Transverse colon (tissue), 4 donors: ENCODE measurements around the gene DNAL4.

Source experiments
- POLR2A ChIP-seq: fragments of 450-650 bp; IDR thresholded peaks from one replicate; pipeline ENCODE4 v1.6.1; 2016; ENCODE audit warnings: antibody characterized with exemption, mild to moderate bottlenecking, moderate library complexity
- POLR2AphosphoS5 ChIP-seq, 3 donors: sonication (generic); formaldehyde crosslinking; IDR thresholded peaks; one replicate each; pipeline ENCODE4 v1.6.1; 2016; ENCODE audit warnings: antibody characterized with exemption in 3 of 3
- TF ChIP-seq, protein P1 (sequence below), 5 experiments: fragments of 200-600 bp in 3 of 5; fragments of 450-650 bp in 2 of 5; sonication (generic) in 3 of 5; IDR thresholded peaks; 1 replicate in 2 of 5; 2 replicates in 3 of 5; pipeline ENCODE4 v1.5.1; 2016 to 2017; ENCODE audit warnings: antibody characterized with exemption in 5 of 5, inconsistent platforms in 3 of 5, mild to moderate bottlenecking in 2 of 5, moderate library complexity in 1 of 5

DNA sequence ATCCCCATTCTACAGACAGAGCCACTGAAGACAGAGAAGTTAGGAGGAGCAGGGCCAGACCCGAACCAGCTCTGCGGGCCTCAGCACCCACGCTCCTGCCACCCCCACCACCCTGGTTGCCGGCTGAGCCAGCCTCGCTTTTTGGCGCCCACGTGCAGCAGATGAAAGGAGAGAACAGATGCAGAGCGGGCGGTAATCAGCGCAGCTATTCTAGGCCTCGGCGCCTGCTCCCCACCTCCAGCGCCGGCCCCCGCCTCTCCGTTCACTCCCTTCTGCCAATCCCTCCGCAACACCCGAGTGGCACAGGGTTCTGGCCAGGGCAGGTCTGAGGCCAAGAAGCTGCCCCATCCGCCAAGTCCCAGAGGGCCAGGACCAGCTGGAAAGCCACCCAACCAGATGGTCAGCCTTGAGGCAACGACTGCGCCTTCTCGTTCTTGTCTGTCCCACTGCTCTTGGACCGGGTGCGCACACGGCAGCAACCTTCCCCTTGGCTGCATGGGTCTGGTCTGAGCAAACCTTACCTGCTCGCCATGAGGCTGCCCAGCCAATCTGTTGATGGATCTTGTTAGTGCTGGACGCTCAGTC lies 16.8 kb downstream of the DNAL4 start:
- TF ChIP-seq, protein P1, sequence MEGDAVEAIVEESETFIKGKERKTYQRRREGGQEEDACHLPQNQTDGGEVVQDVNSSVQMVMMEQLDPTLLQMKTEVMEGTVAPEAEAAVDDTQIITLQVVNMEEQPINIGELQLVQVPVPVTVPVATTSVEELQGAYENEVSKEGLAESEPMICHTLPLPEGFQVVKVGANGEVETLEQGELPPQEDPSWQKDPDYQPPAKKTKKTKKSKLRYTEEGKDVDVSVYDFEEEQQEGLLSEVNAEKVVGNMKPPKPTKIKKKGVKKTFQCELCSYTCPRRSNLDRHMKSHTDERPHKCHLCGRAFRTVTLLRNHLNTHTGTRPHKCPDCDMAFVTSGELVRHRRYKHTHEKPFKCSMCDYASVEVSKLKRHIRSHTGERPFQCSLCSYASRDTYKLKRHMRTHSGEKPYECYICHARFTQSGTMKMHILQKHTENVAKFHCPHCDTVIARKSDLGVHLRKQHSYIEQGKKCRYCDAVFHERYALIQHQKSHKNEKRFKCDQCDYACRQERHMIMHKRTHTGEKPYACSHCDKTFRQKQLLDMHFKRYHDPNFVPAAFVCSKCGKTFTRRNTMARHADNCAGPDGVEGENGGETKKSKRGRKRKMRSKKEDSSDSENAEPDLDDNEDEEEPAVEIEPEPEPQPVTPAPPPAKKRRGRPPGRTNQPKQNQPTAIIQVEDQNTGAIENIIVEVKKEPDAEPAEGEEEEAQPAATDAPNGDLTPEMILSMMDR (IDR thresholded peaks at IDR 0.05) = no peak
- TF ChIP-seq POLR2A = no peak
- no peak for TF ChIP-seq POLR2AphosphoS5 (IDR thresholded peaks at IDR 0.05)
